Osteoblast (primary cell): Measurements from ENCODE around the gene TM9SF3. TPM values are rescaled to one million over a fixed set of nuclear protein-coding genes. Genes with fewer than 3 reads are reported as not detected.

Source experiments
- DNase-seq: peaks from one replicate; pipeline ENCODE4 v3.0.0; 2011; ENCODE audit warnings: low spot score, mixed read lengths; ENCODE audit not compliant: insufficient read length; ENCODE audit errors: missing footprints
- H2AFZ ChIP-seq: 2 replicates; pipeline ENCODE4 v1.6.0; 2011; ENCODE audit warnings: mild to moderate bottlenecking, low read length
- H3K27ac ChIP-seq: 2 replicates; pipeline ENCODE4 v1.5.1; 2011; ENCODE audit warnings: mild to moderate bottlenecking, low read depth, low read length, moderate library complexity
- H3K27me3 ChIP-seq: 2 replicates; pipeline ENCODE4 v1.6.0; 2012; ENCODE audit warnings: mild to moderate bottlenecking, control low read depth, inconsistent platforms, low read length, moderate library complexity; ENCODE audit not compliant: insufficient read depth
- H3K36me3 ChIP-seq: 2 replicates; pipeline ENCODE4 v1.5.1; 2011; ENCODE audit warnings: mild to moderate bottlenecking, low read length, control low read depth, moderate library complexity; ENCODE audit not compliant: insufficient read depth
- H3K4me1 ChIP-seq: 2 replicates; pipeline ENCODE4 v1.5.1; 2011; ENCODE audit warnings: mild to moderate bottlenecking, low read length, control low read depth, moderate library complexity; ENCODE audit not compliant: insufficient read depth
- H3K4me2 ChIP-seq: 2 replicates; pipeline ENCODE4 v1.6.0; 2011; ENCODE audit warnings: mild to moderate bottlenecking, low read length; ENCODE audit not compliant: insufficient read depth
- H3K4me3 ChIP-seq: fragments of 200-600 bp; sonication (generic); 3 replicates; pipeline ENCODE4 v1.5.1; 2012; ENCODE audit warnings: mild to moderate bottlenecking, low read length, inconsistent platforms; ENCODE audit not compliant: insufficient read depth
- H3K79me2 ChIP-seq: 2 replicates; pipeline ENCODE4 v1.6.0; 2012; ENCODE audit warnings: mild to moderate bottlenecking, low read length, control low read depth, inconsistent platforms; ENCODE audit not compliant: insufficient read depth
- H3K9me3 ChIP-seq: 2 replicates; pipeline ENCODE4 v1.5.1; 2011; ENCODE audit warnings: low read depth, low read length, control low read depth
- H4K20me1 ChIP-seq: 2 replicates; pipeline ENCODE4 v1.6.0; 2012; ENCODE audit warnings: mild to moderate bottlenecking, low read length, control low read depth; ENCODE audit not compliant: insufficient read depth
- CTCF ChIP-seq: IDR thresholded peaks from 2 replicates; pipeline ENCODE4 v1.5.1; 2011; ENCODE audit warnings: mild to moderate bottlenecking, low read depth, low read length, moderate library complexity; ENCODE audit errors: extremely low read depth
- total RNA-seq: library from RNA; depleted of rRNA; stranded (reverse); fragments of >200 nt; gene quantifications from 2 replicates; pipeline ENCODE4 v1.2.3, GENCODE V29; 2012

Gene TM9SF3
- total RNA-seq, 1 donor = 124 TPM

- H4K20me1 ChIP-seq = no peaks in the 10 kb centered on the region
Measured at GRCh38 chr10:96600337-96600736, 13.5 kb upstream of the TM9SF3 start.

GRCh38 chr10:96598846-96599245, 12.0 kb upstream of the TM9SF3 start:
- Histone ChIP-seq H3K4me1 (no peaks in the 10 kb centered on the region), H3K27ac (no peak overlapping the region), H4K20me1 (no peaks in the 10 kb centered on the region), H2AFZ (no peak overlapping the region), H3K27me3 (peaks cover 14% of the 10 kb centered on the region), H3K4me3 (no peak overlapping the region), H3K79me2 (no peaks in the 10 kb centered on the region), H3K9me3 (no peaks in the 10 kb centered on the region), H3K4me2 (no peak overlapping the region), H3K36me3 (no peaks in the 10 kb centered on the region)
- no peak for TF ChIP-seq CTCF
- no peak for DNase-seq

More at GRCh38 chr10:96600337-96600736, 13.5 kb upstream of the TM9SF3 start:
- Histone ChIP-seq H3K4me3 (no peak overlapping the region), H3K9me3 (no peaks in the 10 kb centered on the region), H2AFZ (no peak overlapping the region), H3K79me2 (no peaks in the 10 kb centered on the region), H3K4me2 (no peak overlapping the region), H3K27me3 (peaks cover 14% of the 10 kb centered on the region), H3K27ac (no peak overlapping the region), H3K36me3 (no peaks in the 10 kb centered on the region), H3K4me1 (no peaks in the 10 kb centered on the region)
- DNase-seq = no peak
- no peak for TF ChIP-seq CTCF

GRCh38 chr10:96596422-96597407, 9.9 kb upstream of the TM9SF3 start:
- no peak for TF ChIP-seq CTCF
- H3K27ac ChIP-seq = no peak overlapping the region

GRCh38 chr10:96595741-96596140, 8.9 kb upstream of the TM9SF3 start:
- H2AFZ ChIP-seq = no peak overlapping the region
- no peak overlapping the region for H3K27ac ChIP-seq
- no peaks in the 10 kb centered on the region for H4K20me1 ChIP-seq
- H3K79me2 ChIP-seq = no peaks in the 10 kb centered on the region
- H3K4me2 ChIP-seq = no peak overlapping the region
- DNase-seq = no peak
- TF ChIP-seq CTCF = no peak
- H3K36me3 ChIP-seq = no peaks in the 10 kb centered on the region
- H3K27me3 ChIP-seq = peaks cover 14% of the 10 kb centered on the region
- no peaks in the 10 kb centered on the region for H3K9me3 ChIP-seq
- H3K4me1 ChIP-seq = no peaks in the 10 kb centered on the region
- no peak overlapping the region for H3K4me3 ChIP-seq

More at GRCh38 chr10:96596422-96597407, 9.9 kb upstream of the TM9SF3 start:
- Histone ChIP-seq H3K9me3 (no peaks in the 10 kb centered on the region), H3K4me2 (no peak overlapping the region), H3K27me3 (peaks cover 14% of the 10 kb centered on the region), H3K4me3 (no peak overlapping the region), H2AFZ (no peak overlapping the region), H3K79me2 (no peaks in the 10 kb centered on the region), H3K36me3 (no peaks in the 10 kb centered on the region), H4K20me1 (no peaks in the 10 kb centered on the region), H3K4me1 (no peaks in the 10 kb centered on the region)
- no peak for DNase-seq
